Neural cell (in vitro differentiated cells): Measurements from ENCODE around the gene PON3. TPM values are rescaled to one million over a fixed set of nuclear protein-coding genes. Genes with fewer than 3 reads are reported as not detected.

Experiments
- H2AFZ ChIP-seq: fragments of 200-600, 300-800 bp; sonication (generic), shearing (Covaris generic); 2 replicates; pipeline ENCODE4 v1.6.0; 2014; ENCODE audit warnings: low read depth, mild to moderate bottlenecking, antibody characterized with exemption, low read length, moderate library complexity
- H3F3A ChIP-seq: fragments of 200-600 bp; shearing (Covaris generic); 2 replicates; pipeline ENCODE4 v1.6.1; 2016; ENCODE audit warnings: mild to moderate bottlenecking, moderate library complexity, mixed read lengths, antibody characterized with exemption, low read length; ENCODE audit not compliant: insufficient read depth, poor library complexity, severe bottlenecking
- H3K27ac ChIP-seq: fragments of 200-600, 300-800 bp; sonication (generic), shearing (Covaris generic); 2 replicates; pipeline ENCODE4 v1.5.1; 2014; ENCODE audit warnings: mild to moderate bottlenecking, low read length, moderate library complexity
- H3K27me3 ChIP-seq: fragments of 300-800, 200-600 bp; sonication (generic), shearing (Covaris generic); 2 replicates; pipeline ENCODE4 v1.6.0; 2014; ENCODE audit warnings: mild to moderate bottlenecking, low read depth, low read length, moderate library complexity; ENCODE audit not compliant: insufficient read depth
- H3K36me3 ChIP-seq: fragments of 300-800, 200-600 bp; sonication (generic), shearing (Covaris generic); 2 replicates; pipeline ENCODE4 v1.5.1; 2014; ENCODE audit warnings: mild to moderate bottlenecking, antibody characterized with exemption, low read length, moderate library complexity; ENCODE audit not compliant: insufficient read depth
- H3K4me2 ChIP-seq: fragments of 300-800, 200-600 bp; sonication (generic), shearing (Covaris generic); 2 replicates; pipeline ENCODE4 v1.6.0; 2014; ENCODE audit warnings: mild to moderate bottlenecking, low read length
- H3K4me3 ChIP-seq: fragments of 300-800, 200-600 bp; sonication (generic), shearing (Covaris generic); 2 replicates; pipeline ENCODE4 v1.5.1; 2014; ENCODE audit warnings: mild to moderate bottlenecking, low read length, moderate library complexity
- H3K79me2 ChIP-seq: fragments of 200-600 bp; shearing (Covaris generic); replicated peaks from 2 replicates; pipeline ENCODE4 v1.6.0; 2014; ENCODE audit warnings: mild to moderate bottlenecking, low read length, moderate library complexity; ENCODE audit not compliant: insufficient read depth
- H3K9ac ChIP-seq: fragments of 300-800, 200-600 bp; sonication (generic), shearing (Covaris generic); 2 replicates; pipeline ENCODE4 v1.6.1; 2016; ENCODE audit warnings: mild to moderate bottlenecking, low read length, mixed read lengths
- H3K9me2 ChIP-seq: fragments of 200-600 bp; shearing (Covaris generic); 2 replicates; pipeline ENCODE4 v1.6.1; 2016; ENCODE audit warnings: mild to moderate bottlenecking, low read length, mixed read lengths; ENCODE audit not compliant: insufficient read depth
- H3K9me3 ChIP-seq: fragments of 200-600, 300-800 bp; sonication (generic), shearing (Covaris generic); 2 replicates; pipeline ENCODE4 v1.6.1; 2016; ENCODE audit warnings: mild to moderate bottlenecking, mixed run types, low read length, moderate library complexity, mixed read lengths
- H4K20me1 ChIP-seq: fragments of 200-600 bp; shearing (Covaris generic); 2 replicates; pipeline ENCODE4 v1.6.1; 2016; ENCODE audit warnings: mild to moderate bottlenecking, mixed run types; ENCODE audit not compliant: insufficient read depth
- EP300 ChIP-seq: fragments of 450-650 bp; conservative IDR thresholded peaks from 2 replicates; pipeline ENCODE4 v1.6.1; 2014; ENCODE audit warnings: antibody characterized with exemption, mild to moderate bottlenecking, moderate library complexity; ENCODE audit not compliant: poor library complexity, severe bottlenecking
- EZH2 ChIP-seq: fragments of 200-600, 300-800 bp; shearing (Covaris generic), sonication (generic); IDR thresholded peaks from 2 replicates; pipeline ENCODE4 v1.6.1; 2014; ENCODE audit warnings: antibody characterized with exemption, low read length, borderline replicate concordance, mild to moderate bottlenecking; ENCODE audit not compliant: insufficient read depth, poor library complexity, severe bottlenecking
- MXI1 ChIP-seq: fragments of 450-650 bp; conservative IDR thresholded peaks from 2 replicates; pipeline ENCODE4 v1.6.1; 2014; ENCODE audit warnings: antibody characterized with exemption, mild to moderate bottlenecking; ENCODE audit not compliant: poor library complexity, severe bottlenecking
- POLR2AphosphoS5 ChIP-seq: IDR thresholded peaks from 2 replicates; pipeline ENCODE4 v1.6.1; 2012
- RAD21 ChIP-seq: fragments of 450-650 bp; conservative IDR thresholded peaks from 2 replicates; pipeline ENCODE4 v1.6.1; 2014; ENCODE audit warnings: antibody characterized with exemption, mild to moderate bottlenecking, moderate library complexity
- SMC3 ChIP-seq: fragments of 450-650 bp; conservative IDR thresholded peaks from 2 replicates; pipeline ENCODE4 v1.6.1; 2014; ENCODE audit warnings: antibody characterized with exemption, mild to moderate bottlenecking, moderate library complexity; ENCODE audit not compliant: poor library complexity
- TAF1 ChIP-seq: IDR thresholded peaks from 2 replicates; pipeline ENCODE4 v1.6.1; 2012; ENCODE audit warnings: low read depth
- polyA plus RNA-seq: library from polyadenylated mRNA; depleted of rRNA; stranded (reverse); fragments of >200 nt; gene quantifications from 2 replicates; pipeline ENCODE4 v1.2.3, GENCODE V29; 2014
- TF ChIP-seq, protein P1 (sequence below): fragments of 450-650 bp; IDR thresholded peaks from 2 replicates; pipeline ENCODE4 v1.5.1; 2014; ENCODE audit warnings: antibody characterized with exemption, mild to moderate bottlenecking, moderate library complexity; ENCODE audit not compliant: poor library complexity, severe bottlenecking
- TF ChIP-seq, protein P2 (sequence below): IDR thresholded peaks from 2 replicates; pipeline ENCODE4 v1.6.1; 2012; ENCODE audit warnings: borderline replicate concordance

Gene PON3
- polyA plus RNA-seq, 1 donor from 2014 or later = not detected

GRCh38 chr7:95330961-95331337, 65.2 kb downstream of the PON3 start:
- no peak overlapping the region for H2AFZ ChIP-seq

DNA sequence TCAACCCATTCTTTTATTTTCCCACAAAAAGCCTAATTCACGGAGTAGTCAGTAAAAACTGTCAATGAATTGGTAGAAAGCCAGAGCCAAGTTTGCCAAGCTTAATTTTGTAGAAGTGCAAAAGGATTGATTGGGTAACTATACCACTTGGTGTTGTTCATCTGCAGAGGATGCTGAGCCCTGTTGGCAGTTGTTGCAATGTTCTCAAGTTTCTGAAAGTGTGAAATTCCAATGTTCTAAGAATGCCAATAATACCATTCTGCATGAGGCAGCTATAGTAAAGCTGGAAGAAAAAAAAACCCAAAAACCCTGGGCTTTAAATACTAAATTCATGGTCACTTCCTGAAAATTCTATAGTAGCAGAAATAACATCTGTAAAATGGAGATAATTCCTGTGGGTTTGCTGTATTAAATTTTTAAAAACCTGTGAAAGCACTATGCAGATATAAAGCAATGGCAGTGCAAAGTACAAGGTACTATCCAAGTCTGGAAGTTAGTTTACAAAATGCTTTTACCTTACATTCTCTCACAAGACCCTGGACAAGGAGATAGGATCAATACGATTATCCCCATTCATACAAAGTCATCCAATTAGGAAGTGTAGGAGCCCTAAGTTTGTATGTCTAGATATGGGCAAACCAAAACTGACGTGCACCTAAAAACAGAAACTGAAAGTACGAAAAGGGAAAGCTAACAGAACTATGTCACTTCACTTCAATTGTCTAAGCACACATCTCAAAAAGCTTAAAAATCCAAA, 65.8 kb downstream of the PON3 start:
- peaks cover 5% of the 10 kb centered on the region for H3F3A ChIP-seq
- no peaks in the 10 kb centered on the region for H3K36me3 ChIP-seq
- H3K4me2 ChIP-seq = no peak overlapping the region
- H3K27ac ChIP-seq = peak overlapping the region; percentile 68
- H3K79me2 ChIP-seq = no peaks in the 10 kb centered on the region
- H3K27me3 ChIP-seq = no peaks in the 10 kb centered on the region
- H2AFZ ChIP-seq = no peak overlapping the region
- TF ChIP-seq RAD21 = no peak
- TF ChIP-seq, protein P1, sequence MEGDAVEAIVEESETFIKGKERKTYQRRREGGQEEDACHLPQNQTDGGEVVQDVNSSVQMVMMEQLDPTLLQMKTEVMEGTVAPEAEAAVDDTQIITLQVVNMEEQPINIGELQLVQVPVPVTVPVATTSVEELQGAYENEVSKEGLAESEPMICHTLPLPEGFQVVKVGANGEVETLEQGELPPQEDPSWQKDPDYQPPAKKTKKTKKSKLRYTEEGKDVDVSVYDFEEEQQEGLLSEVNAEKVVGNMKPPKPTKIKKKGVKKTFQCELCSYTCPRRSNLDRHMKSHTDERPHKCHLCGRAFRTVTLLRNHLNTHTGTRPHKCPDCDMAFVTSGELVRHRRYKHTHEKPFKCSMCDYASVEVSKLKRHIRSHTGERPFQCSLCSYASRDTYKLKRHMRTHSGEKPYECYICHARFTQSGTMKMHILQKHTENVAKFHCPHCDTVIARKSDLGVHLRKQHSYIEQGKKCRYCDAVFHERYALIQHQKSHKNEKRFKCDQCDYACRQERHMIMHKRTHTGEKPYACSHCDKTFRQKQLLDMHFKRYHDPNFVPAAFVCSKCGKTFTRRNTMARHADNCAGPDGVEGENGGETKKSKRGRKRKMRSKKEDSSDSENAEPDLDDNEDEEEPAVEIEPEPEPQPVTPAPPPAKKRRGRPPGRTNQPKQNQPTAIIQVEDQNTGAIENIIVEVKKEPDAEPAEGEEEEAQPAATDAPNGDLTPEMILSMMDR = no peak
- no peak for TF ChIP-seq TAF1
- no peak for TF ChIP-seq EZH2
- no peak for TF ChIP-seq SMC3
- no peak for TF ChIP-seq MXI1
- TF ChIP-seq EP300 = no peak
- TF ChIP-seq POLR2AphosphoS5 = no peak
- TF ChIP-seq, protein P2, sequence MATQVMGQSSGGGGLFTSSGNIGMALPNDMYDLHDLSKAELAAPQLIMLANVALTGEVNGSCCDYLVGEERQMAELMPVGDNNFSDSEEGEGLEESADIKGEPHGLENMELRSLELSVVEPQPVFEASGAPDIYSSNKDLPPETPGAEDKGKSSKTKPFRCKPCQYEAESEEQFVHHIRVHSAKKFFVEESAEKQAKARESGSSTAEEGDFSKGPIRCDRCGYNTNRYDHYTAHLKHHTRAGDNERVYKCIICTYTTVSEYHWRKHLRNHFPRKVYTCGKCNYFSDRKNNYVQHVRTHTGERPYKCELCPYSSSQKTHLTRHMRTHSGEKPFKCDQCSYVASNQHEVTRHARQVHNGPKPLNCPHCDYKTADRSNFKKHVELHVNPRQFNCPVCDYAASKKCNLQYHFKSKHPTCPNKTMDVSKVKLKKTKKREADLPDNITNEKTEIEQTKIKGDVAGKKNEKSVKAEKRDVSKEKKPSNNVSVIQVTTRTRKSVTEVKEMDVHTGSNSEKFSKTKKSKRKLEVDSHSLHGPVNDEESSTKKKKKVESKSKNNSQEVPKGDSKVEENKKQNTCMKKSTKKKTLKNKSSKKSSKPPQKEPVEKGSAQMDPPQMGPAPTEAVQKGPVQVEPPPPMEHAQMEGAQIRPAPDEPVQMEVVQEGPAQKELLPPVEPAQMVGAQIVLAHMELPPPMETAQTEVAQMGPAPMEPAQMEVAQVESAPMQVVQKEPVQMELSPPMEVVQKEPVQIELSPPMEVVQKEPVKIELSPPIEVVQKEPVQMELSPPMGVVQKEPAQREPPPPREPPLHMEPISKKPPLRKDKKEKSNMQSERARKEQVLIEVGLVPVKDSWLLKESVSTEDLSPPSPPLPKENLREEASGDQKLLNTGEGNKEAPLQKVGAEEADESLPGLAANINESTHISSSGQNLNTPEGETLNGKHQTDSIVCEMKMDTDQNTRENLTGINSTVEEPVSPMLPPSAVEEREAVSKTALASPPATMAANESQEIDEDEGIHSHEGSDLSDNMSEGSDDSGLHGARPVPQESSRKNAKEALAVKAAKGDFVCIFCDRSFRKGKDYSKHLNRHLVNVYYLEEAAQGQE = no peak
- no peaks in the 10 kb centered on the region for H3K9me2 ChIP-seq
- no peaks in the 10 kb centered on the region for H3K9me3 ChIP-seq
- no peak overlapping the region for H3K9ac ChIP-seq
- H3K4me3 ChIP-seq = no peak overlapping the region
- H4K20me1 ChIP-seq = no peaks in the 10 kb centered on the region

More at GRCh38 chr7:95330961-95331337, 65.2 kb downstream of the PON3 start:
- Histone ChIP-seq H3F3A (peaks cover 5% of the 10 kb centered on the region), H3K4me3 (no peak overlapping the region), H3K27me3 (no peaks in the 10 kb centered on the region), H3K9me3 (no peaks in the 10 kb centered on the region), H3K9me2 (no peaks in the 10 kb centered on the region), H4K20me1 (no peaks in the 10 kb centered on the region), H3K36me3 (no peaks in the 10 kb centered on the region), H3K79me2 (no peaks in the 10 kb centered on the region), H3K4me2 (no peak overlapping the region), H3K9ac (no peak overlapping the region), H3K27ac (peak overlapping the region; percentile 68)
- TF ChIP-seq RAD21 = no peak
- peak; percentile 65 for TF ChIP-seq EP300
